Liver (tissue), 3 donors: ENCODE results near the gene WDR27.
A peak's percentile ranks its signal among the peaks of the same experiment; 100 is the strongest.

ENCODE experiments used
- ATF3 ChIP-seq: IDR thresholded peaks from 2 replicates; pipeline ENCODE4 v1.6.1; 2016; ENCODE audit warnings: antibody characterized with exemption
- CTCF ChIP-seq: fragments of 150-350 bp; IDR thresholded peaks from 2 replicates; pipeline ENCODE4 v1.5.1; 2017; ENCODE audit warnings: improper control_type of control experiment, low read depth, low read length; ENCODE audit not compliant: missing input control
- FOXA1 ChIP-seq: IDR thresholded peaks from 2 replicates; pipeline ENCODE4 v1.6.1; 2016; ENCODE audit warnings: antibody characterized with exemption
- FOXA2 ChIP-seq: IDR thresholded peaks from 2 replicates; pipeline ENCODE4 v1.6.1; 2016; ENCODE audit warnings: antibody characterized with exemption
- GABPA ChIP-seq, 2 donors: IDR thresholded peaks in 1 of 2; conservative IDR thresholded peaks in 1 of 2; 2 replicates each; pipeline ENCODE4 v1.6.1; 2016; ENCODE audit warnings: antibody characterized with exemption in 2 of 2, mild to moderate bottlenecking in 1 of 2, moderate library complexity in 1 of 2
- HNF4G ChIP-seq: IDR thresholded peaks from 2 replicates; pipeline ENCODE4 v1.6.1; 2016; ENCODE audit warnings: antibody characterized with exemption
- JUND ChIP-seq, 2 donors: IDR thresholded peaks; 2 replicates each; pipeline ENCODE4 v1.6.1; 2016; ENCODE audit warnings: antibody characterized with exemption in 2 of 2
- MAX ChIP-seq: IDR thresholded peaks from 2 replicates; pipeline ENCODE4 v1.6.1; 2016; ENCODE audit warnings: antibody characterized with exemption
- RAD21 ChIP-seq, 2 donors: IDR thresholded peaks; 2 replicates each; pipeline ENCODE4 v1.6.1; 2016; ENCODE audit warnings: antibody characterized with exemption in 2 of 2, mild to moderate bottlenecking in 2 of 2
- REST ChIP-seq: IDR thresholded peaks from 2 replicates; pipeline ENCODE4 v1.6.1; 2016; ENCODE audit warnings: antibody characterized with exemption, mild to moderate bottlenecking
- RXRA ChIP-seq, 2 donors: IDR thresholded peaks; 2 replicates each; pipeline ENCODE4 v1.6.1; 2017 to 2018; ENCODE audit warnings: antibody characterized with exemption in 2 of 2, mild to moderate bottlenecking in 1 of 2
- SP1 ChIP-seq: IDR thresholded peaks from 2 replicates; pipeline ENCODE4 v1.6.1; 2018; ENCODE audit warnings: antibody characterized with exemption, mild to moderate bottlenecking
- TAF1 ChIP-seq: conservative IDR thresholded peaks from 2 replicates; pipeline ENCODE4 v1.6.1; 2016; ENCODE audit warnings: antibody characterized with exemption, mild to moderate bottlenecking
- ZBTB33 ChIP-seq: IDR thresholded peaks from 2 replicates; pipeline ENCODE4 v1.6.1; 2016; ENCODE audit warnings: antibody characterized with exemption
- donor health status: healthy.
- donor health status: healthy.

- no peak for TF ChIP-seq CTCF
- TF ChIP-seq JUND (IDR thresholded peaks at IDR 0.05) = no peak
- no peak for TF ChIP-seq ATF3
- no peak for TF ChIP-seq FOXA2
- no peak for TF ChIP-seq ZBTB33
- peak; percentile 32 for TF ChIP-seq MAX
- no peak for TF ChIP-seq RAD21 (IDR thresholded peaks at IDR 0.05)
- no peak for TF ChIP-seq REST
- no peak for TF ChIP-seq SP1
- no peak for TF ChIP-seq HNF4G
- no peak for TF ChIP-seq TAF1
- no peak for TF ChIP-seq FOXA1
- TF ChIP-seq RXRA (IDR thresholded peaks at IDR 0.05) = no peak
- TF ChIP-seq GABPA (IDR thresholded peaks at IDR 0.05 in 1 of 2, conservative IDR thresholded peaks at IDR 0.05 in 1 of 2) = no peak
These were observed 1.0 kb upstream of the WDR27 start for GRCh38 chr6:169702840-169703246.
